ENCODE data around the gene FGF18.
"Not testable (repeated sequence)": the region's sequence is repeated elsewhere in the genome, so short reads cannot be mapped to it uniquely, and the experiment has no call there.

Gene FGF18

GRCh38 chr5:171418982-171419687, at the start of gene FGF18:
FGF18 (plus strand) TSS chr5:171419647; CDS start chr5:171420200, 553 bp downstream.
- peak in 1 of 3 donors; percentile 16 for DNase-seq (ENCODE audit: low read depth in 3 of 3)

- no peak for DNase-seq (ENCODE audit: low read depth in 3 of 3)
Observed at GRCh38 chr5:171369898-171370297, 49.5 kb upstream of the FGF18 start.

GRCh38 chr5:171370881-171371280, 48.6 kb upstream of the FGF18 start:
- not testable (repeated sequence) for DNase-seq (ENCODE audit: low read depth in 3 of 3)

- no peak for DNase-seq (ENCODE audit: low read depth in 3 of 3)
Observed at GRCh38 chr5:171371326-171371725, 48.1 kb upstream of the FGF18 start.

GRCh38 chr5:171379961-171380360, 39.5 kb upstream of the FGF18 start:
- no peak for DNase-seq (ENCODE audit: low read depth in 3 of 3)

GRCh38 chr5:171384416-171384815, 35.0 kb upstream of the FGF18 start:
- not testable (repeated sequence) for DNase-seq (ENCODE audit: low read depth in 3 of 3)

GRCh38 chr5:171384999-171385398, 34.4 kb upstream of the FGF18 start:
- DNase-seq (ENCODE audit: low read depth in 3 of 3) = peak in 2 of 3 donors; percentile 15

GRCh38 chr5:171386006-171386671, 33.3 kb upstream of the FGF18 start:
- no peak for DNase-seq (ENCODE audit: low read depth in 3 of 3)

- DNase-seq (ENCODE audit: low read depth in 3 of 3) = no peak
Observed at GRCh38 chr5:171386861-171387344, 32.5 kb upstream of the FGF18 start.

- peak; percentile 95 to 98 (median 96) for DNase-seq (ENCODE audit: low read depth in 3 of 3)
Observed at GRCh38 chr5:171387345-171387969, 32.0 kb upstream of the FGF18 start, which contains the start of gene NPM1. NPM1 (plus strand) TSS chr5:171387849; CDS start chr5:171387949, 100 bp downstream.

- DNase-seq (ENCODE audit: low read depth in 3 of 3) = peak; percentile 69 to 78 (median 75)
Observed at GRCh38 chr5:171387970-171388815, 31.3 kb upstream of the FGF18 start.

- peak in 2 of 3 donors; percentile 19 to 21 for DNase-seq (ENCODE audit: low read depth in 3 of 3)
Observed at GRCh38 chr5:171388816-171389168, 30.7 kb upstream of the FGF18 start.

GRCh38 chr5:171390883-171391677, 28.4 kb upstream of the FGF18 start:
- no peak for DNase-seq (ENCODE audit: low read depth in 3 of 3)

- DNase-seq (ENCODE audit: low read depth in 3 of 3) = no peak
Observed at GRCh38 chr5:171391996-171392577, 27.4 kb upstream of the FGF18 start.

- no peak for DNase-seq (ENCODE audit: low read depth in 3 of 3)
Observed at GRCh38 chr5:171392585-171393159, 26.8 kb upstream of the FGF18 start.

GRCh38 chr5:171395042-171395441, 24.4 kb upstream of the FGF18 start:
- DNase-seq (ENCODE audit: low read depth in 3 of 3) = no peak

- DNase-seq (ENCODE audit: low read depth in 3 of 3) = not testable (repeated sequence)
Observed at GRCh38 chr5:171396583-171396982, 22.9 kb upstream of the FGF18 start.

GRCh38 chr5:171397190-171397589, 22.3 kb upstream of the FGF18 start:
- no peak for DNase-seq (ENCODE audit: low read depth in 3 of 3)

- DNase-seq (ENCODE audit: low read depth in 3 of 3) = no peak
Observed at GRCh38 chr5:171397599-171397998, 21.8 kb upstream of the FGF18 start.

- DNase-seq (ENCODE audit: low read depth in 3 of 3) = not testable (repeated sequence)
Observed at GRCh38 chr5:171398660-171399059, 20.8 kb upstream of the FGF18 start.

All from stimulated activated CD4-positive, alpha-beta T cell treated with anti-CD3 and anti-CD28 coated beads, TNF-alpha, amount 100 ng/mL, for 48 hours (primary cell).